ENCODE results near the gene HES4.
"Not testable (repeated sequence)": the region's sequence is repeated elsewhere in the genome, so short reads cannot be mapped to it uniquely, and the experiment has no call there.

Gene HES4

DNA sequence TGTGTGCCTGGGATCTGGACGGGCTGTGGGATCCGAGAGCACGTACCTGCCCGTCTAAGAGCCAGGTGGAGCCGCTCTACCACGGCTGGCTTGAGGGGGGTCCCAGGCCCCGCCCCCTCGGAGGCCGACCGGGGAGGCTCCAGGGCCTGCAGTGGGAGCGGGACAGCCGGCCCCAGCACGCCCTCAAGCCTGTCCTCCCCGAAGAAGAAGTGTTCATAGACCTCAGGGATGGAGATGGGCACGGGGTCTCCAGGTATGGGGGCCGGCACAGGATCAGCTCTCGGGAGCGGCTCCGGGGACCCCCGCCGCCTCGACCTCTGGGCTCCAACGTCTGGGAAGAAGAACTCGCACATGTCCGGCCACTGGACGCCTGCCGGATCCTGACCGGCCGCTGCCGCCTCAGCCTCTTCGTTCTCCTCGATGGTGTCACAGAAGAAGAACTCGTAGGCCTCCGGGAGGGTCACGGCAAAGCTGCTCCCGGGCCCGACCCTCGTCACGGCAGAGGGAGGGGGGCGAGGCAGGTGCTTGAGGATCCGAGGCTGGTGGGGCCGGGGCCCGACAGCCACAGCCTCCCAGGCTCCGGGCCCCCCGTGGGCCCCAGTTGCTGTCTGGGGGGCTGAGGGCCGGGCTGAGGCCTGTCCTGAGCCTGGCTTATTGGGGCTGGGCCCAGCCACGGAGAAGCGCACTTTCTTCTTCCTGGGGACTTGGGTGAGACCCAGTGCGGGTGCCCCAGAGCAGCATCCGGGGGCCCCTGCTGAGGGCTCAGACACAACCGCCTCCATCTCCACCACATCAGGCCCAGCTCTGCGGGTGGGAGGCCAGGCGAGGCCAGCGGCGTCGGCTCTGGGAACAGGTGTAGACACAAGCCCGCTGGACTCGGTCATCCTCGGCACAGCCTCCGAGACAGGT is 20.8 kb downstream of the HES4 start:
- no peak for DNase-seq

DNA sequence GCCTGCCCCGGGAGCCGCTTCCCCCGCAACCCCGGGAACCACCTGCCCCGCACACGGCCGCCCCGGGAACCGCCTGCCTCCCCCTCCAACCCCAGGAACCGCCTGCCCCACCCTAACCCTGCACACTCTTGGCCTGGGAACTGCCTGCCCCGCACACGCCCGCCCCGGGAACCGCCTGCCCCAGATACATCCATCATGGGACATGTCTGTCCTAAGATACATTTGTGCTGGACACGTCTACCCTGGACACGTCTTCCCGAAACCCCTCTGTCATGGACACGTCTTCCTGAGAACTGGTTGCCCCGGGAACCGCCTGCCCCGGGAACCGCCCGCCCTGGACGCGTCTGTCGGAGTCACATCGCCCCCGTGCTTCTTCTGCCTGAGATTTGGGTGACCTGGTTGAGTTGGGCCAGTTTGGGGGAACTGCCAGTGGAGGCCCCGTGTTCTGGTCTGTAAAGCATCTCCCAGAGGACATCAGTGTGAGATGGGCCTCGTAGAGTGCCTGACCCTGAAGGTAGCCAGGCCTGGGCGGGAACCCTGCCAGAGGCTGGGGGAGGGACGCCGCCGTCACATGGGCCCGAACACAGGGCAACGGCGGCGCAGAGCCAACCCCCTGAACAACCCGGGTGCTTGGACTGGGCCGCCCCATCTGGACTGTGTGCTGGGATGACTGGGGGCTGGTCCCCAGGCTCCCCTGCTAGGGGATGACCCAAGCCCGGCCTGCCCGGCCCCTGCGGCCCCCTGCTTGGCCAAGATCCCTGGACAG is 21.6 kb downstream of the HES4 start:
- no peak for DNase-seq

DNA sequence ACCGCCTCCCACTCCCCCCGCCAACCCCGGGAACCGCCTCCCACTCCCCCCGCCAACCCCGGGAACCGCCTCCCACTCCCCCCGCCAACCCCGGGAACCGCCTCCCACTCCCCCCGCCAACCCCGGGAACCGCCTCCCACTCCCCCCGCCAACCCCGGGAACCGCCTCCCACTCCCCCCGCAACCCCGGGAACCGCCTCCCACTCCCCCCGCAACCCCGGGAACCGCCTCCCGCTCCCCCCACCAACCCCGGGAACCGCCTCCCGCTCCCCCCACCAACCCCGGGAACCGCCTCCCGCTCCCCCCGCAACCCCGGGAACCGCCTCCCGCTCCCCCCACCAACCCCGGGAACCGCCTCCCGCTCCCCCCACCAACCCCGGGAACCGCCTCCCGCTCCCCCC is 23.1 kb downstream of the HES4 start:
- not testable (repeated sequence) for DNase-seq

DNA sequence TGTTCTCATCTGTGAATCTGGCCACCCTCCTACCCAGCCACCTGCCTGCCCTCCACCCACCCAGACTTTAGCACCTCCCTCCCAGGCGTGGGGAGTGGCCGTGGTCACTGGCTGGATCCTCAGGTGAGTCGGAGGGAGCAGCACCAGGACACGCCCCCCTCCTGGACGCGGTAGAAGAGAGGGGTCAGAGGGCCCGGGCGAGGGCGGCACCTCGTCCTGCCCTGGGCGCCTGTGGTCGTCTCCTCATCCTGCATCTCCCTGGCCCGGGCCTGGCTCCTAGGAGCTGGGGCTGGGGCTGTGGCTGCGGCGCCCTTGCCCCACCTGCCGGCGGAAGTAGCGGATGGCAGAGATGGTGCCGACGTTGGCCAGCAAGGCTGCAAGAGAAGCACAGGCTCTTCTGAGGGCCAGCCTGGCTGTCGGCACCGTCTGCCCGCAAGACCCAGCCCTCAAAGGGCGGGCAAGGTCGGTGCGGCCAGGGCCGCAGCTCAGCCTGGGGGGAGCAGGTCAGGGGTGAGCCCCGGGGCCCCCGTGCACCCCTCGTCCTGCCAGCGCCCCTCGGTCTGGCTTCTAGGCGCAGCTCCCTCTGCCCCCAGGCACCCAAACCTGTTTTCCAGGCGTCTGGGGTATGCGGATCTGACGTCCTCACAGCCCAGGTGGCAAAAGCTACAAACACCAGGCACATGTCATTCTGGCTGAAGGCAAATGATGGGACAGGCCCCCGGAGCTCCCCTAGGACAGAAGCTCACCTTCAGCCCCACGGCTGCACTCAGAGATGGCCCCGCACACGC is 23.8 kb downstream of the HES4 start:
- DNase-seq = peak; percentile 72

DNA sequence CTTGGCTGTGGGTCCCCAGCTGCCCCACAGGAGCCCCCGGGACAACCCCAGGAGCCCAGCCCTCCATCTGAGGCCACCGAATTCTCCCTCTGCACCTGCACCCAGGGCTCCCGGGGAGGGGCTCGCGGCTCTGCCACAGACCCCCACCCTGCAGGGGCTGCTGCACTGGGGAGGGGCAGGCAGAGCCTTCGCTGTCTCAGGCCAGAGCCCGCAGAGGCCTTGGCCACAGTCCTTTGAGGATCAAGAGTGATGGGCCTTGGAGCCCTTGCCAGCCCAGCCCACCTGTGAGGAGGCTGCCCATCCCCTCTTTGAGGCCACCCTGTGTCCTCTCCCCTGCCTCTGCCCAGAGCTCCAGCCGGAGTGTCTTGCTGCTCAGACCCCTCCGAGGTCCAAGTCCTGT is 24.5 kb downstream of the HES4 start:
- DNase-seq = no peak

DNA sequence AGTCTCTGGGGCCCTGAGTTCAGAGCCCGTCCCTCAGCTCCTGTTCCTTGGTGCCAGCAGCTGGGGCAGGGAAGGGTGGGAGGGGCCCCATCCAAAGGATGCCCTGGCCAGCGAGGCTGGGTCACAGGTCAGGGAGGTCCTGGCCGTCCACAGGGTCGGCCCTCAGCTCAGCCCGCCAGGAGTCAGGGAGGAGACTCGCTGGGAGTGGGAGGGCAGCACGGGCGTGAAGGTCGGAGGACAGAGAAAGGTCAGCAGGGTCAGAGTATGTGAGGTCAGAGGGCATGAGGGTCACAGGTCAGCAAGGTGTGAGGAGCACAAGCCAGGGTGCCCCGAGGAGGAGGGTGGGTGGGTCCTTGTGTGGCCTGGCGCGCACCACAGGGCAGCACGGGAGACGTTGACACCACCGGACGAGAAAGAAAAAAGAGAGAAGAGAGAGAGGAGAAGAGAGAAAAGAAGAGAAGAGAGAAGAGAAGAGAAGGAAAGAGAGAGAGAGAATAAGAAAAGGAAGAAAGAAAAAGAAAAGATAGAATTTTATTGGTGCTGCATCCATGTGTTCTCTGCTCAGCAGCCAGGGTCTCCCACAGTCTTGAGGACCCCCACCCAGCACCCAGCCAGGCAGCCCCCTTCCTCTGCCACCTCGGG is 25.1 kb downstream of the HES4 start:
- no peak for DNase-seq

DNA sequence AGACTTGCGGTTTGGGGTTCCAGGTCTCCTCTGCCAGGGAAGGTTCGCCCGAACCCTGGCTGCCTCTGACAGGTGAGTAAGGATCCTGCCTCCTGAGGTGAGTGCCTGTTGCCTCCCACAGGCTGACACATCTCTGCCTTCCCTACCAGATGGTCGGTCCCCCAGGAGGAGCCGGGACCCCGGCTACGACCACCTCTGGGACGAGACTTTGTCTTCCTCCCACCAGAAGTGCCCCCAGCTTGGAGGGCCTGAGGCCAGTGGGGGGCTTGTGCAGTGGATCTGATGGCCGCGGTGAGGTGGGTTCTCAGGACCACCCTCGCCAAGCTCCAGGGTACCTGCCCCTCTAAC is 25.6 kb downstream of the HES4 start:
- DNase-seq = no peak

DNA sequence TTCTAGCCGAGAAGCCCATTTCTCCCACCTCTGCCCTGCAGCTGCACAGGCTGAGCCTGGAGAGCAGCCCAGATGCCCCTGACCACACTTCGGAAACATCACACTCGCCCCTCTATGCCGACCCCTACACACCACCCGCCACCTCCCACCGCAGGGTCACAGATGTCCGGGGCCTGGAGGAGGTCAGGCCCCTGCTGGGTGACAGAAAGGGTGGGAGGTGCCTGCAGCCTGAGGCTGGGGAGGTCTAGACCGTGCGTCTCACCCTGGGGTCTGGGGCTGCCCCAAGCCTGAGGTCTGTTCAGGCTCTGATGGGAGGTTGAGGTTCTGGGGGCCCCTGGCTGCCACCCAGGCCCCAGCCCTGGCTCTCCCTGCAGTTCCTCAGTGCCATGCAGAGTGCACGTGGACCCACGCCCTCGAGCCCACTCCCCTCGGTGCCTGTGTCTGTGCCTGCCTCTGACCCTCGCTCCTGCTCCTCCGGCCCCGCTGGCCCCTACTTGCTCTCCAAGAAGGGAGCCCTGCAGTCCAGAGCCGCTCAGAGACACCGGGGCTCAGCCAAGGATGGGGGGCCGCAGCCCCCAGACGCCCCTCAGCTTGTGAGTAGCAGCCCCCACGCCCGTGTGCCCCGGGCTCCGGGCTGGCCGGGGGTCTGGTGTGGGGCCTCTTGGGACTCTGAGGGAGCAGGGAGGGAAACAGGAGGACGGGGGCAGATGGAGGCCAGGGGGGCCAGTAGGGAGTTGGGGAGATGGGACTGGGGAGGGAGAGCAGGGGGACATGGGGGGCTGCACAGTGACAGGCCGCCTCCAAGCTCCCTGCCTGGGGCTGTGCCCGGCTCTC is 26.2 kb downstream of the HES4 start:
- DNase-seq = no peak

DNA sequence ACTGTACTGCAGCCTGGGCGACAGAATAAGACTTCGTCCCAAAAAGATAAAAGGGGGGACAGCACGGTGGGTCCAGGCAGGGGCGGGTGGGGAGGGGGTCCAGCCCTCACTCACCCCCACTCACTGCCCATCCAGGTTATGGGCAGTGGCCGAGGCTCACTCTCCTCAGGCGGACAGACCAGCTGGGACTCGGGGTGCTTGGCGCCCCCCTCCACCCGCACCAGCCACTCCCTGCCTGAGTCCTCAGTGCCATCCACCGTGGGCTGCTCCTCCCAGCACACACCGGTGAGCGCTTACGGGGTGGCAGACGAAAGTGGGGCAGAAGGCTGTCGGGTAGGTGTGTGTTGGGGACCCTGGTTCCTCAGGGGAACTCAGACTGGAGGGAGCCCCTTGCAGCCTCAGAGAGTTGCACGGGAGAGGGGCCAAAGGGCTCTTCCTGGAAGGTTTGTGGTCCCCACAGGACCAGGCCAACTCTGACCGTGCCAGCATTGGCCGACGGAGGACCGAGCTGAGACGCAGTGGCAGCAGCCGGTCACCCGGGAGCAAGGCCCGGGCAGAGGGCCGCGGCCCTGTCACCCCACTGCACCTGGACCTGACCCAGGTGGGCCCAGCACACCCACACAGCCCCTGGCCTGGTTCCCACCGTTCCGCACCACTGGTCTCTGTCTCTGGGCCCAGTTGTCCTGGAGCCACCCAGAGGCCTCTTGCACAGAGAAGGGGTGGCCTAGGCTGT is 27.0 kb downstream of the HES4 start:
- DNase-seq = no peak

DNA sequence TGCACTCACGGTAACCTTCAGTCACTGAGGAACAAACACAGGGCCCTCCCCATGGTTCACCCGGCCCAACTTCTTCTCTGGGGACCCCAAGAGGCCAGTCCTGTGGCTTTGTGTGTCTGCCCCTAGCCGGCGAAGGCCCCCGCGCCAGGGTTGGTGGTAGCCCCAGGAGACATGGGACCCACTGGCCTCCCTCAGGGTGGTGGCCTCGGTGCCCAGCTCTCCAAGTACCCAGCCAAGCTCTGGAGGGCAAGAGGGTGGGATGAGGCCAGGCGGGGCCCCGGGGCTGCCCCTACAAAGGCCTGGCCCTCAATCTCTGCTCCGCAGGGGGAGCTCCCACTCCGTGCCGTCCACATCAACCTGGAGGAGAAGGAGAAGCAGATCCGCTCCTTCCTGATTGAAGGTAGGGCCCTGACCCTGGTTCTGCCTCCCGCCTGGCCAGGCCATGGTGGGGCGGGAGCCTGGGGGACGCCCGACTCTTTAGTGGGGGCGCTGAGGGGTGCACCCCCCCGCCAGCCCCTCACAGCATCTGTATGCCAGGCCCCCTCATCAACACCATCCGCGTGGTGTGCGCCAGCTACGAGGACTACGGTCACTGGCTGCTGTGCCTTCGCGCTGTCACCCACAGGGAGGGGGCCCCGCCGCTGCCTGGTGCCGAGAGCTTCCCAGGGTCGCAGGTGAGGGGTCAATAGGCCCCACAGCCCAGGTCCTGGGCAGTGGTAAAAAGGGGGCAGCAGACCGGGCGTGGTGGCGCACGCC is 28.0 kb downstream of the HES4 start:
- DNase-seq = no peak

DNA sequence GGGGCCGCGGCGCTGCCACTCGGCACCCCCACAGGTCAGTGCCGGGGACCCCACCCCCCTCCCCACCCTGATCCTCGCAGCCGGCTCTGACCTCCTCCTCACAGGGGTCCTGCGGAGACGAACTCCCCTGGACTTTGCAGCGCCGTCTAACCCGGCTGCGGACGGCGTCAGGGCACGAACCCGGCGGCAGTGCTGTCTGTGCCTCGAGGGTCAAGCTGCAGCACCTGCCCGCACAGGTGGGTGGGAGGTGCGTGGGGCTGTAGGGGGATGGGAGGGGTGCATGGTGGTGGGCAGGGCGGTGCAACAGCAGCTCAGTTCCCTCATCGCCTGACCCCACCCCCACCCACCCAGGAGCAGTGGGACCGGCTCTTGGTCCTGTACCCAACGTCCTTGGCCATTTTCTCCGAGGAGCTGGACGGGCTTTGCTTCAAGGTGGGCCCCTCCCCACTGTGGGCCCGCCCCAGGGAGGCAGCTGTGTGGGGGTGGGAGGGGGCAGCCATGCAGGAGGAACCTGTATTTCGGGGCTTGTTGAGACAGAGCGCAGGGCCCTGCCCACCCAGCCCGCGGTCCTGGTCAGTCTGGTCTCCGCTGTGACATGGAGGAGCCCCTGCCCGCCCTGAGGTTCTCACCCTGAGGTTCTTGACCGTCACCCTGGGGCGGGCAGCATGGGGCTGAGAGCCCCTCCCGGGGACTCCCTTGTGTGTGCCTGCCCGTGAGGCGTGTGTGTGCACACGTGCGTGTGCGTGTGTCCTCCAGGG is 28.7 kb downstream of the HES4 start:
- no peak for DNase-seq

DNA sequence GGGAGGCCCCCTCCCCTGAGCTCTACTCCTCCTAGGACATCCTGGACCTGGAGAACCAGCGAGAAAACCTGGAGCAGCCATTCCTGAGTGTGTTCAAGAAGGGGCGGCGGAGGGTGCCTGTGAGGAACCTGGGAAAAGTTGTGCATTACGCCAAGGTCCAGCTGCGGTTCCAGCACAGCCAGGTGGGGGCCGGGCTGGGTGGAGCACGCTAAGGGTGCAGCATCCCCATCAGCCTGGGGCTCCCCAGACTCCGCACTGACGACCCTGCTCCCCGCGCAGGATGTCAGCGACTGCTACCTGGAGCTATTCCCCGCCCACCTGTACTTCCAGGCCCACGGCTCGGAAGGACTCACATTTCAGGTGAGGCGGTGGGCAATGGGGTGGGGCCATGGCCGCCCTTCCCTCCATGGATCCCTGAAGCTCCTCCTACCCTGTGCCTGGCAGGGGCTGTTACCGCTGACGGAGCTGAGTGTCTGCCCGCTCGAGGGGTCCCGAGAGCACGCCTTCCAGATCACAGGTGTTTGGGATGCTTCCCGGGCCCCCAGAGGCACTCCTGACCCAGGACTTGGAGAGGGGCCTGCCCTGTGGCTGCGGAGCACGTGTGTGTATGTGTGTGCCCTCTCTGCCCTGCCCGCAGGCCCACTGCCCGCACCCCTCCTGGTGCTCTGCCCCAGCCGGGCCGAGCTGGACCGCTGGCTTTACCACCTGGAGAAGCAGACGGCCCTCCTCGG is 29.5 kb downstream of the HES4 start:
- DNase-seq = no peak

DNA sequence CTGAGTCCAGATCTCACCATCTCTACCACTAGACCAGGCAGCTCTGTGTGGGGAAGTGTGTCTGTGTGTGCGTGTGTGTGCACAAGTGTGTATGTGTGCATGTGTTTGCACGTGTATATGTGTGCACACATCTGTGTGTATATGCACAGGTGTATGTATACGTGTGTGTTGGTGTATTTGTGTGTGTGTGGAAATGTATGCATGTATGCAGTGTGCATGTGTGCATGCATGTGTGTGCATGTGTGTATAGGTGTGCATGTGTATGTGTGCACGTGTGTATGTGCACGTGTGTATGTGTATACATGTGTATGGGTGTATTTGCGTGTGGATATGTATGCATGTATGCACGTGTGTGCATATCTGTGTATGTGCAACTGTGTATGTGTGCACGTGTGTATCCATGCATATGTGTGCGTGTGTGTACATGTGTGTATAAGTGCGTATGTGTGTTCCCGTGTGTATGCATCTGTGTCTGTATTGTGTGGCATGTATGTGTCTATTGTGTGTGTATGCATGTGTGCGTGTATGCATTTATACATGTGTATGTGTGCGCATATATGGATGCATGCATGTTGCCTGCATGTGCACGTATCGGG is 30.5 kb downstream of the HES4 start:
- no peak for DNase-seq

DNA sequence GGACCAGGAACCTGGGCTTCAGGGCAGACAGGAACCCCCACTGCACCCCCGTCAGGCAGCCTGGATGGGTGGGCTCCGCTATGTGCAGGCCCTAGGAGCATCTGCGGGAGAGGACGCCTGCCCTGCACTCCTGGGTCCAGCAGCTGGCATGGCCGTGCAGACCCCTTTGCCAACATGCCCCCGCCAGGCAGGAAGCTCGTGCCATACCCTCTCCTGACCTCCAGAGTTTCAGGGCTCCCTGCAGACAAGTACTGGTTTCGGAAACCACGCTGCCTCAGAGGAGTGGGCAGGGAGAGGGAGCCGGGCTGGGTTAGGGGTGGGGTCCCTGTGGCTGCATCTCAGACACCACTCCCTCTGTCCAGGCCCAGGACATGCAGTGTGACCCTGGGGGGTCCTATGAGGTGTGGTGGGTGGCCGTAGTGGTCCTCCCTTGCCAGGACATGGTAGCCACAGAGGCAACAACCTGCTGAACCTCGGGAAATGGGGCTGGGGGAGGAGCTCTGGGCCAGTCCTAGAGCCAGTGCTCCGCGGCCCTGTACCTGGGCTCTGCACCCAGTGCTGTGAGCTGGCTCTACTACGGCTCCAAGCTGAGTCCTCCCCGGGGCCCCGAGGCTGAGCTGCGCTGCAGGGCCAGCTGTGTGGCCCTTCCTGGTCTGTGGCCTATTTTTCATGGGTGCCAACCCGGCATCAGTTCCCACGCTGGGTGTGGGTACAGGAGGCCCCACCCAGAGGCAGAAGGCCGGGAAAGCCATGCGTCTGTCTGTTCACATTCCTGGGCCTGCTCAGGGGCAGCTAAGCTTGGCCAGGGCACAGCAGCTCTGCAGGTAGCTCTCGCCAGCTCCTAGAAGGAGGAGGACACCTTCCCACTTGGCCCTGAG is 32.2 kb downstream of the HES4 start:
- no peak for DNase-seq

DNA sequence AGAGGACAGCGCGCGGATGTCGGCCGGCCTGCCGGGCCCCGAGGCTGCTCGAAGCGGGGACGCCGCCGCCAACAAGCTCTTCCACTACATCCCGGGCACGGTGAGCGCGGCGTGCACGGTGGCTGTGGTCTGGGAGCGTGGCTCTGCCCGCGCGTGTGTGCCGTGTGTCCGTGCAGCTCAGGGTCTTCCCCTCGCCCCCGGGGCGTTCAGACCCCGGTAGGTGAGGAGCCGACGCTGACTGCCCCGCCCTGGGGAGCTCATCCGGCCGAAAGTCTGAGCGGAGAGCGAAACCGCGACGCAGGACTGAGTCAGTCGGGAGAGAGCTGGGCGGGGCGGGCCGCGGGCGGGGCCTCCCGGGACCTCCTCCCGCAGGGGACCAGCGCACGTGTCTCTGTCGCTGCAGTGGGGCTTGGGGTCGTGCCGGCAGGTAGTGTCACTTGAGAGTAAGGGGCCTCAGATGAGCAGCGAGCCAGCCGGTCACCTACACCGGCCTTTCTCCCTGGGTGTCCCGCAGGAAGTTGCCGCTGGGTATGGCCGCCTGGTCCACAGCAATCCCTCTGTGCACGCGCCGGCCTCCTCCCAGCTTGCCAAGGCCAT is 33.1 kb downstream of the HES4 start:
- no peak for DNase-seq

DNA sequence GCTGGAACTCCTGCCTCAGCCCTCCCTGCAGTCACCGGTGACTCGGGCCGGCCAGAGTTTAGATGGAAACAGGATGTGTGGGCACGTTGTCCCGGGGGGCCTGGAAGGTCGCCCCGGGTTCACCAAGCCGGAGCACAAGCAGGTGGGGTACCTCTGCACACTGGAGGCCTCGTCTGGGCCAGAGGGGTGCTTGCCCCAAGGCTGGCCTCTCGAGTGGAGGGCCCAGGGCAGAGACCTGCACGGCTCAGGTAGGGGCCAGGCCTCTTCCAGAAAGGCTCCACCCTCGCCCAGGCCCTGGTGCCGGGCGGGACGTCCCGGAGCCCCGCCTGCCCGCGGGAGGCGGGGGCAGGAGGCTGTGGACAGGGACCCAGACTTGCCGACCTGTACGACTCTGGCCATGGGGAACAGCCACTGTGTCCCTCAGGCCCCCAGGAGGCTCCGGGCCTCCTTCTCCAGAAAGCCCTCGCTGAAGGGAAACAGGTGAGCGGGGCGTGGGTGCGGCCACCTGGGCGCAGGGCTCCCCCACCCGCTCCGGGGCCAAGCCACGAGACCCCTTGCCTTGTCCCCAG is 33.7 kb downstream of the HES4 start, which contains the start of gene PLEKHN1:
PLEKHN1 (plus strand) TSS at position 348 of the 569 bp plus-strand sequence; CDS start at position 398, 50 bp downstream.
- DNase-seq = no peak

Measured in DMS153 (cell line).